HG02763 (cell line): ENCODE results near the gene RAD51B.
"Not testable (repeated sequence)": the region's sequence is repeated elsewhere in the genome, so short reads cannot be mapped to it uniquely, and the experiment has no call there.

Source experiments
- ATAC-seq: cut with Tn5 transposase; IDR thresholded peaks from one replicate; pipeline ENCODE4 v1.9.1; 2021; ENCODE audit warnings: mild to moderate bottlenecking, moderate library complexity; ENCODE audit not compliant: unreplicated experiment

Gene RAD51B

DNA sequence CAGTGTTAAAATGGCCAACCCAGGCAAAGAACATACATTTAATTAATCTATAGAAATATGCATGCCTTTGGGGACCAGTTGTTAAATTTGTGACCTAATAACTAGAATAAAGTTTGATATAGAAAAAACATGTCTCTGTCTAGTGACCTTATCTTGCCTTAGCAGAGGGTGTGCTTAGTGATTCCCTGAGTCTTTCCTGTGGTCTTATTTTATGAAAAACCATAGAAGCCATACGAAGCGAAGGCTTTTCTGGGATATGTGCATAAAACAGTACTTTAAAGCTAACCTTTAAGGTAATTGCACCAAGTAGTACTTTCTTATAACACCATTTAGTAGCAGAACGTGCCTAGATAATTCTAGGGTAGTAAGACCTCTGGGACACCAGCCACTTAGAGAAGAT lies 593.9 kb downstream of the RAD51B start:
- no peak for ATAC-seq

DNA sequence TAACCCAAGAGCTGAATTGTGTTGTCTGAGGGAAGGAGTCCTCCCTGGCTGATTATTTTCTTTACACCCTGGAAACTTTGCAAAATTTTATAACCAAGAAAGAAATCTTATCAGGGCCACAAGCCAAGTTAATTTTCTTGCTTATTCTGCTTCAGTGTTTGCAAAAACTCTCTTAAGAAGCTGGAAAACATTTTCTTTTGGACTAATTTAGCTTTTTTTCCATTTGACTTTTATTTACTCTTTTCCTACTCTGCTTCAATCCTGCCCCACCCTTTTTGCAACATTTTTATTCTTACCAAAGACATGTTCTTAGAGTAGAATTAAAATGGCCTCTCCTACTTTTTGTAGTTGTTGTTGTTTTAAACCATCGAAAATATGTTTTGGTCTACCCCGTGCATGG lies 594.5 kb downstream of the RAD51B start:
- no peak for ATAC-seq

- ATAC-seq = no peak
Observed at GRCh38 chr14:68416171-68416570, 596.6 kb downstream of the RAD51B start.

DNA sequence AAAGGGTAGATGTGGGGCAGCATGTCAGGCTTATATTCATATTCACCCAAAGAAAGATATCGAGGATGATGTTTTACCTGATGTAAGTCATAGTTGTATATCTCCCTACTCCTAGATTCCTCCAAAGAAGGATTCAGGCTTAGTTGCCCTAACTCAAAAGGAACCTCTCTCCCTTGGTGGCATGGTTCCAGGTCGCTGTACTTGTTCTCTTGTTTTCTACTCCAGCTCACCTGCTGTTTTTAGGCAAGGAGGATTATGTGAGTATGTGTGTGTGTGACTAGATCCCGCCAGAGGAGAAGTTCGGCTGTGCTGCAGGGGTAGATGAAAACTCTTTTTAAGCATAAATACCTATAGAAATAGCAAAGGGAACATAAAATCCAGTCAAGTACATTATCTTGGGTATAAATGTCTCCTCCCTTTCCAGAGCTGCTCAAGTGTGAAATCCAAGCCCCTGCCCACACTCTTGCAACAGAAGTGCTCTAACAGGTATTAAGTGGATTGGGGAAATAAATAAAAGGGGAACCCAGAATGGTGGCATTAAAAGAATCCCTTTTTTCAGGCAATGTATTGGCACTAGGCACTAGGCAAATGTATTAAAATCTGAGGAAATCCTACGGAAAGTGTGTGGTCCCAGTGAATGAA lies 597.6 kb downstream of the RAD51B start:
- ATAC-seq = no peak

GRCh38 chr14:68418174-68419118 lies 598.9 kb downstream of the RAD51B start:
- no peak for ATAC-seq

GRCh38 chr14:68420350-68420749 lies 600.8 kb downstream of the RAD51B start:
- no peak for ATAC-seq

- no peak for ATAC-seq
Observed at GRCh38 chr14:68421116-68421515, 601.5 kb downstream of the RAD51B start.

DNA sequence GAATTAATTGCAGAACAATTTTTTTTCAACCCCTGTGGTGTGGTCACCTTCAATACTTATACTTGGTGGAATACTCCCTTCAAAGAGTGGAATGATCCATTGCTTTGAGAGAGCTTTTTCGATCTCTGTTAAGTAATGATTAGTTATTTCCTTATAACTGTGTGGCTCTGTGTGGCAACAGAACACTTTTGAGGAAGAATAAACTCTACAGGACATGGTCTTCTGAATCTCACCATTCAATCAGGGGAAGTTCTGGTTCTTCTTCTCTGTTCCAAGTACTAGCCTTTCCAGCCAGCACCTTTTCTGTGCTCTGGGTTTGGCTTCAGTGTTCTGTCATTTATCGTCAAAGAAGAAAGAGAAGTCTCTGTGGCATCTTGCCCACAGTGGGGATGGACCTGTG lies 604.1 kb downstream of the RAD51B start:
- ATAC-seq = no peak

DNA sequence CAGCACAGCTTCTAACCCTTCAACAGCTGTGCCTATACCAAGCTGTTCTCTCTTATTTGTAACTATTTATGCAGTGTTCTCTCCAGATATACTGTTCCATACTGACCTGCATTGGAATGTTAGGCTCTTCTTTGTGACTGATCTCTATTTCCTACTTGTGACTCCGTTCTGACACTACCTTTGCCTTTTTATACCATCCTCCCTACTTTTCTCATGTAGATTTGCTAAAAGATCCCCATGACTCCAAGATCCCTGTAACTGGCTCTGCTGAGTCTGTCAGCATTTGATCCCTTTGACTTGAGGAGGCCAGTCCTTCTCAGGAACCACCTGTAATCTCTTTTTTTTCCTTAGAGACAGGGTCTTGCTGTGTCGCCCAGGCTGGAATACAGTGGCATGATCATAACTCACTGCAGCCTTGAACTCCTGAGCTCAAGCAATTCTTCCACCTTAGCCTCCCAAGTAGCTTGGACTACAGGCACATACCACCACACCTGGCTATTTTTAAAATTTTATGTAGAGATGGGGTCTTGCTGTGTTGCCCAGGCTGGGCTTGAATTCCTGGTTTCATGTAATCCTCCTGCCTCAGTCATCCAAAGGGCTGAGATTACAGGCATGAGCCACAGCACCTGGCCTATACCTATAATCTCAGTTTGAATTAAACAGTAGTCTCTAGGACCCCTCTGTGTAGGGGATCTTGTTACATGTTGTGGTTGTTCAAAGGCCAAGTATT lies 605.0 kb downstream of the RAD51B start:
- ATAC-seq = no peak

DNA sequence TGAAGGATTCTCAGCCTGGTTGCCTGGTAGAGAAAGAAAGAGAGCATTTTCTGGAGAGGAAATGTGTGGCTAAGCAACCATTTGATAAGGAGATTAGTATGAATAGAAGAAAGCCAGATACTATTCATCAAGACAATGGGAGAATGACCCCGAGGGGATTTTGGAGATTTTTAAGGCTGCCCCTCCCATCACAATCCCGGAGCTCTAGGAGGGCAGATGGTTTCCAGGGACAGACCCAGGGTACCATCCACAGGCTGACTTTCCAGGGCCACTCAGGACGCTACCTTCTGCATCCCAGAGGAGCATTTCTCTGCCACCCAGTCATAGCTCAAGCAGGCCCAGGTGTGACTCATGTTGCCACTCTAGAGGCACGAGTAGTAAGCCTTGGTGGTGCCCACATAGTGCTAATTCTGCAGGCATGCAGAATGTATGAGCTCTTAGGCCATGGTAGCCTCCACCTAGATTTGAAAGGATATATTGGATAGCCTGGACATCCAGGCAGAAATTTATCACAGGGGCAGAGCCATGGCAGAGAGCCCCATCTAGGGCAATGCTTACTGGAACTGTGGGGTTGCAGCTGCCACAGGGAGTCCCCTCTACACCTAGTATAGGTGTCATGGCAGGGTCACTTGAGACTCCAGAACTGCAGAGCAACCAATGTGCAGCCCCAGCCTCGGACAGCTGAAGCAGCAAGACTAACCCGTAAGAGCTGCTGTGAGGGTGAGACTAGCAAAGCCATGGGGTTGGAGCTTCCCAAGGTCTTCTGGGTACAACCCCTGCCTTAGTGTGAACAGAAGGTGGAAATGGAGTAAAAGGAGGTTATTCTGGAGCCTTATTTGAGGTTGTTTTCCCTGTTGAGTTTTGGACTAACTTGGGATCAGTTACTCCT lies 607.3 kb downstream of the RAD51B start:
- ATAC-seq = no peak

GRCh38 chr14:68427550-68427890 lies 607.9 kb downstream of the RAD51B start:
- ATAC-seq = no peak

- not testable (repeated sequence) for ATAC-seq
Observed at GRCh38 chr14:68428900-68429299, 609.3 kb downstream of the RAD51B start.

DNA sequence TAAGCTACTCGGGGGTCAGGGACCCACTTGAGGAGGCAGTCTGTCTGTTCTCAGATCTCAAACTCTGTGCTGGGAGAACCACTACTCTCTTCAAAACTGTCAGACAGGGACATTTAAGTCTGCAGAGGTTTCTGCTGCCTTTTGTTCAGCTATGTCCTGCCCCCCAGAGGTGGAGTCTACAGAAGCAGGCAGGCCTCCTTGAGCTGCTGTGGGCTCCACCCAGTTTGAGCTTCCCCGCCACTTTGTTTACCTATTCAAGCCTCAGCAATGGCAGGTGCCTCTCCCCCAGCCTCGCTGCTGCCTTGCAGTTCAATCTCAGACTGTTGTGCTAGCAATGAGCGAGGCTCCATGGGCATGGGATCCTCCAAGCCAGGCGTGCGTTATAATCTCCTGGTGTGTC lies 614.6 kb downstream of the RAD51B start:
- ATAC-seq = not testable (repeated sequence)

DNA sequence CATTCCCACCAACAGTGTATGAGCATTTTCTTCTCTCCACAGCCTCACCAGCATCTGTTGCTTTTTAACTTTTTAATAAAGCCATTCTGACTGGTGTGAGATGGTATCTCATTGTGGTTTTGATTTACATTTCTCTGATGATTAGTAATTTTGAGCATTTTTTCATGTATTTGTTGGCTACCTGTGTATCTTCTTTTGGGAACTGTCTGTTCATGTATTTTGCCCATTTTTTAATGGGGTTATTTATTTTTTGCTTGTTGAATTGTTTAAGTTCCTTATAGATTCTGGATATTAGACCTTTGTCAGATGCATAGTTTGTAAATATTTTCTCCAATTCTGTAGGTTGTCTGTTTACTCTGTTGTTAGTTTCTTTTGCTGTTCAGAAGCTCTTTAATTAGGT lies 616.1 kb downstream of the RAD51B start:
- not testable (repeated sequence) for ATAC-seq

DNA sequence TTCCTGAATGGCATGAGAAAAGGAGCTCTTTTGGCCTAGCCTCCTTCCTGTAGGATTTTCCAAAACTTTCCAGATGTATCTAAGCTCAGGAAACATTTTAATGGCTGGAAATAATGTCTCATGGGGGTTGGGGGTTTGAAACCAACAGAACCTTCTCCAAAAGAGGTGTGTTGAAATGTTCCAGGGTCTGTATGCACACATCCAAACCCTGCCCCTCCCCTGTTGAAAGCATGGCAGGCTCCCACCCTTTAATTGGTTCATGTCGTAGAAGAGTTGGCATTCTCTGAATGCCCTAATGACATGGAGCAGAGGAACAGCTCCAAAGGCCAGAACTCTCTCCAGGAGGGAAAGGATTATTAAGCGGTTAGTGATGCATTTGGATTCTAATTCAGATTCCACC lies 620.1 kb downstream of the RAD51B start:
- ATAC-seq = no peak

DNA sequence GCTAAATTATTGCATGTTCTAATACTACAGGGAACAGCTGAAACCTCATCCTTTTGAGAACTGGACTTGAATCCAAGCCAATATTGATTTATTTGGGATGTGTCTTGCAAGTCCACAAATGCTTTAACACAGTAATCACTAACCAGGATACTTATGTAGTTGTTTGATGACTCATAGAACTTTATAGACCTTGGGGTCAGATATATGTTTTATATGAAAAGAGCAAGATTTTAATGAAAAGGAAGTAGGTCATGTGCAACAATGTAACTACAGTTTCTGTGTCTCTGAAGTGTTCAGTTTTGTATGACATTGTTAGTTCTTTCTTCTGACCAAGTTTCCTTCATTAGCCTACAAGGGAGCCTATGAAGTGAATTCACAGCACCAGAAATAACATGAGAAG lies 621.2 kb downstream of the RAD51B start:
- ATAC-seq = no peak

DNA sequence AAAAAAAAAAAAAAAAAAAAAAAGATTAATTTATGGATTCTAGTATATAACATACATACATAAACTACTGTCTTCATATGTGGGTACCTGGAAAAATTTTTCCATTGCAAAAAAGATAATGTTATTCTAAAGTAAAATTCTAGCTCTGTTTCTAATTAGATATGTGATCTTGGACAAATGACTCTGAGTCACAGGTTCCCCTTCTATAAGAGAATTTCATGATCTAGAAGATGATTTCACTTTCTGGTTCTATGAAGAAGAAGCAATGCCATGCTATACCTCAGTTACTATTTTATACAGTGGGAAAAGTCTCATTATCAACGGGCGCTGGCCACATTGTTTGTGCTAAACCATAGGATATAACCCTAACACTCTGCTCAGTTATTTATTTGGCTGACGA lies 622.0 kb downstream of the RAD51B start:
- no peak for ATAC-seq

- no peak for ATAC-seq
Observed at GRCh38 chr14:68442828-68443629, 623.5 kb downstream of the RAD51B start.

- no peak for ATAC-seq
Observed at GRCh38 chr14:68444449-68445168, 625.0 kb downstream of the RAD51B start.
